HG03025 (cell line): ENCODE measurements around the gene BCAS4.
"Not testable (repeated sequence)": the region's sequence is repeated elsewhere in the genome, so short reads cannot be mapped to it uniquely, and the experiment has no call there.

Experiments
- ATAC-seq: cut with Tn5 transposase; IDR thresholded peaks from one replicate; pipeline ENCODE4 v1.9.1; 2021; ENCODE audit warnings: mild to moderate bottlenecking, moderate library complexity; ENCODE audit not compliant: unreplicated experiment, low FRiP score

Gene BCAS4

GRCh38 chr20:50872560-50873425, 77.9 kb downstream of the BCAS4 start:
- ATAC-seq, result no peak

GRCh38 chr20:50873585-50873984, 78.7 kb downstream of the BCAS4 start:
- no peak for ATAC-seq

DNA sequence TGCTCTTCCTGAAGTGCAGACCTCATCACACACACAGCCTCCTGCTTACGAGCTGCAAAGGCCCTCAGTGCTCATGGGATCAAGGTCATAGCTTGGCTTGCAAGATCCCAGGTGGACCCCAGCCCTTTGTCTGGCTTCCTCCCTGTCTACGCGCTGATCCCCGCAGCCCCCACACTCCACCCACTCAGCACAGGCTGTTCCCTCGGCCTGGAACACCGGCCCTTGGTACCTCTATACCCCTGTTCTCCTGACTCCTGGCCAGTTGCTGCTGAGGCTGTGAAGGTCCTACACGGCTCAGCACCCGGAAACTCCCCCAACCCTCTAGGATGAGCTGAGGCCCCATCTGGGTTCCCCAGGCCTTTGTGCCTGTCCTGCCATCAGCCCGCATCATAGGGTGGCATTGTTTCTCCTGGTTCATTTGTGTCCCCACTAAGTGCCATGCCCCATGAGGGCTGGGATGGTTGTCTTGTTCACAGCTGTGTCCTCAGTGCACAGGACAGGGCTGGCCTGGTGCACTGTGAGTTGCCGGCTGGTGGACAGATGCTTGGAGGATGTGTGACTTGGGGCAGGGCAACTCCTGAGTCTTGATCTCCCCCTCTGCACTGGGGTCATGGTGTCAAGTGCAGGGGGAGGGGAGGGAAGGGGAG, 79.4 kb downstream of the BCAS4 start:
- ATAC-seq, result no peak

- no peak for ATAC-seq
Measured at GRCh38 chr20:50874758-50875665, 80.2 kb downstream of the BCAS4 start.

GRCh38 chr20:50876063-50876685, 81.3 kb downstream of the BCAS4 start:
- no peak for ATAC-seq

GRCh38 chr20:50876816-50877215, 82.0 kb downstream of the BCAS4 start:
- no peak for ATAC-seq

GRCh38 chr20:50877232-50877743, 82.4 kb downstream of the BCAS4 start:
- ATAC-seq, result no peak

DNA sequence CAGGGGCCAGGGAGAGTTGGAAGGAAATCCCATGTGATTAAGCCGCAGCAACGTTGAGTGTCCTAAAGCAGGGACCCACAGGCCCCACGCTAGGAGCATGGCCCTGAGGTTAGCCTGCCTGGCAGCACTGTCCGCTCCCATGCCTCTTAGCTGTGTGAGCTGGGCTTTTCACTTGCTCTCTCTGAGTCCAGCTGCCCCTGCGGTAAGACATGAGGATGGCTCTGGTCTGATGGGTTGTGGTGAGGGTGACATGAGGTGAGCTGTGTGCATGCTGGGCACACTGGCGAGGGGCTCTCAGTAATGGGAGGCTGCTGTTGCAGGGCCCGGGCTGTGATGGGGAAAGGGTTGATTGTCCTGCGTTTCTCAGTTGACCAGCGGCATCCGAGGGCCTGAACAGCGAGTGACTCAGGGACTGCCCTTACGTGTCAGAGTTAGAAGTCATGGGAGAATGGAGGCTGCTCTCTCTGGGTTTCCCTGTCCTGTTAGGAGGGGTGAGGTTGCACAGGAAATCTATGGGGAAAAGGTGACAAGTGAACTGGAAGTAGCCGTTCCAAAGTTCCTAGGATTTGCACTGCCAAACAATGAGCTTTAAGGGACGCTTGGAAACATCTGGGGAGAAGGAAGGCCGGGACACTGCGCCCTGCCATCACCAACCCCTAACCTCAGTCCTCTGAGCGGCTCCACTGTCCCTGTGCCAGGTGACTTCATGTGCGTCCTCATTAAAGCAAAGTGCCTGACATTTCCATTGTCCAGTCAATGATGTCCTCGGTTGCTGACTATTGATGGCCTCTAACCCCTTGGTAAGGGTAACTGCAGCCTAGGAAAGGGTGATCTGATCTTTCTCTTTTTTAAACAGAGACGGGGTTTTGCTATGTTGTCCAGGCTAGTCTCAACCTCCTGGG, 85.0 kb downstream of the BCAS4 start:
- no peak for ATAC-seq

- ATAC-seq, result not testable (repeated sequence)
Measured at GRCh38 chr20:50881759-50882424, 87.0 kb downstream of the BCAS4 start.

DNA sequence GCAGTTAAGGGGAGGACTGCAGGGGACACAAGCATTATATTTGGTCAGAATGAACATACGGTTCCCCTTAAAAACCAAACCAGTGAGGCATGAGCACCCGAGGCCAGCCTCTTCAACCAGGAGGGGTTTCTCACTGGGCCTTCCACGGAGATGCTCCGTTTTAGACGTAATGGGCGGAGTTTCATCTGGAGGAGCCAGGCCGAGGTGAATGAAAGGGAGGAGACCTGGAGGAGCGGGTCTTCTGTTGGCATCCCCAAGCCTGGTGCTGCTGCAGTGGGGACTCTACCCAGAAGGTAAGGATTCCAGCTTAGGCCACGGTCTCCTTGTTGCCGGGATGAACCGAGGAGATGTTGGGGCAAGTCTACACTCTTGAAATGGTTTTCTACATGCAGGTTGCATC, 89.0 kb downstream of the BCAS4 start:
- no peak for ATAC-seq

GRCh38 chr20:50885068-50885467, 90.2 kb downstream of the BCAS4 start:
- no peak for ATAC-seq

GRCh38 chr20:50885781-50886180, 90.9 kb downstream of the BCAS4 start:
- no peak for ATAC-seq

DNA sequence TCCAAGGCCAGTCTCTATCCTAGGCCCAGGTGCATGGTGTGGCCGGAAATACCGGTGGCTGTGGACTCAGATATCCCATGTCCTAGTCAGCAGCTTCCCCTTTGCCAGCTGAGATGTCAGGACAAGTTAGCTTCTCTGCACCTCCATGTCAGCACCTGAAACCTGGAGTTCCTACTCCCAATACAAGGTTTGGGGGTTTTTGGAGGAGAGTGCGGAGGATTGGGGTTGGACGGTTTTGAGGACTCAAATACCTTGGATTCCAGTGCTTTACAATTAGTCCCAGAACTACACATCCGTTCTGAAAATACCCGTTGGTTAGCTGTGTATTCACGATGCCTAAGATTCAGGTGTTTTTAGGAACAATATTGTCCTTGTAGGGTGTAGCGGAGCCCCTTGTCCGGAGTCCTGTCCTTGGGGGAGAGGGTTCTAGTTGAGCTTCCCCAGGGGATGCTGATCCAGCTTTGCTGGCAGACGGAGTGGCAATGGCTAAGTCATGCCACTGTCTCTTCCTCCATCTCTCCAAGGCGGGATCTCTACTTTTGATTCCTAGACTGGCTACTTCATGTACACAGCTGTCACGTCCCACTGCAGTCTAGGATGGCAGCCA, 91.4 kb downstream of the BCAS4 start:
- no peak for ATAC-seq

- no peak for ATAC-seq
Measured at GRCh38 chr20:50887576-50887975, 92.7 kb downstream of the BCAS4 start.

DNA sequence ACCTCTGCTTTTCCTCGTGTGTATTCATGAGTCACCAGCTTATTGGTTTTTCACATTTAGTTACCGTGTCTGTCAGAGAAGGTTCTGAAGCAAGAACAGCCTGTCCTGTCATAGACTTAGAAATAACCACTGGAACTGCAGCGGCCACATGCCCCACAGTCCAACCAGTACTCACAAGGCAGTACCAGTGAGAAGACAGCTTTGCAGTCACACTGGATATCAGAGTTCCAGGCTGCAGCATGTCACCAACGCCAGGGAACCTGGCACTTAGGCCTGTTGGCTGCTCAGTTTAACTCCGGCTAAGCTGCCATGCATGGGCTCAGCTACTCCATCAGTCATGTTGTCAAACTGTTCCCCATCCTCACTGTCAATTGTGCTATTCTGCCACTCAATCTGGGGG, 96.3 kb downstream of the BCAS4 start:
- ATAC-seq, result no peak

DNA sequence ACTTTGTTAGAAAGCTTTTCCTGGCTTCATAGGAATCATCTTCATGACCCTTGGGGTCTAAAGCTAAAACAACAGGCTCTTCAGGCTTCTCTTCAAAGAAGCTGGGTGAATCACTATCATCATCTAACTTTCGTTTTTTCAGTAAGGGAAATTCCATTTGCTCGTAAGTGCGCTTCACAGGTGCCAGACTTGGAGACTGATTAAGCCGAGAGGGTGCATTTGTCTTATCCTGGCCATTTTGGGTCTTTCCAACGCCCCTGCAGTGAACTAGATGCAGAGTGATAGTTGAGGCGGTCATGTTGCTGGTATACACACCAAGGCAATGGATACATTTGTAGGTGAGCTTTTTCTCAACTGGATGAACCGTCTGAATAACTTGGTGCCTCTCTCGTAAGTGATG, 97.5 kb downstream of the BCAS4 start:
- ATAC-seq, result no peak

DNA sequence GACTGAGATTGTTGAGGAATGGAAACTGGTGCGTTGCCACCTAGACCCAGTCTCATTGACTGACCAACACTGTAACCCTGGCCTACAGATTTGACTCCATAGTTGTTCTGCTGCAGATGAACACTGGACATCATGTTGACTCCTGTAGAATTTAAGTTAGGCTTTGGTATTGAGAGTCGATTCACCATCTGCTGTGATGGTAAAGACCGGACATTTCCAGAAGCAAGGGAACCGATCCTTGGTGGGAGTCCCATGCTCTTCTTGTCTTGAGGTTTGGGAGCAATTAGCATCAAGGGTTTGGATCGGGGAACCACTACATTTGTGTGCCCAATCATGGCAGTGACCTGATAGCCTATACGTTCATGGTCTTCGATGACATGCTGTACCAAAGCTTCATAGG, 98.8 kb downstream of the BCAS4 start:
- ATAC-seq, result no peak

GRCh38 chr20:50895111-50895830, 100.4 kb downstream of the BCAS4 start:
- no peak for ATAC-seq
